ENCODE results near the gene EEF1G. TPM values are rescaled to one million over a fixed set of nuclear protein-coding genes. Genes with fewer than 3 reads are reported as not detected.

Gene EEF1G
- total and polyA plus RNA-seq, 2 of the 13 experiments (the other 11 are each of a cell fraction or from before 2014, with no cell fraction given): 1,787 to 2,144 TPM

DNA sequence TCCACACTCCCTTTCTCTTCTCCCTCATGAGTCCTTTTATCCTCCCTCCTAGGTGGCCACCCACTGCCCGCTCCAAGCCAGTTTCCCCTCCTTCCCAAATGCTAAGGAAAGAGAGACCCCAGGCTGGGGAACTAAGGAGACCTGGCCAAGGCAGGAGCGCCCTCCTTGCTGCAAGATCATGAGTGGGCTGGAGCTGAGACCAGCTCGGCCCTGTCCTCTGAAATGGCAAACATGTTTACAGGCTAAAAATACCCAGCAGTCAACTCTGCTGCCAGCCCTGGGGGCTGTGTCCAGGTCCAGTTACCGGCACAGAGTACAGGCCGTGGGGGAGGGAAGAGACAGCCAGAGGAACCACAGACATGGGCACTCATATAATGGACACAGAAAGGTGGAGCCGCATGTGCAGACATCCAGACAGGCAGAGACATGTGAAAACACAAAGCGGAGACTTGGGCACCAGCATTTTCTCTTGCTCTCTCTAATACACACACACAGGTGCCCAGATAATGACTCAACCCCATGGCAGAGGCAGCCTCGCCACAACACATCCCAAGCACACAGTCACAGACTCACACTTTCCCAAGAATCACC is 25.9 kb downstream of the EEF1G start (continued):
- TF ChIP-seq, protein P1, sequence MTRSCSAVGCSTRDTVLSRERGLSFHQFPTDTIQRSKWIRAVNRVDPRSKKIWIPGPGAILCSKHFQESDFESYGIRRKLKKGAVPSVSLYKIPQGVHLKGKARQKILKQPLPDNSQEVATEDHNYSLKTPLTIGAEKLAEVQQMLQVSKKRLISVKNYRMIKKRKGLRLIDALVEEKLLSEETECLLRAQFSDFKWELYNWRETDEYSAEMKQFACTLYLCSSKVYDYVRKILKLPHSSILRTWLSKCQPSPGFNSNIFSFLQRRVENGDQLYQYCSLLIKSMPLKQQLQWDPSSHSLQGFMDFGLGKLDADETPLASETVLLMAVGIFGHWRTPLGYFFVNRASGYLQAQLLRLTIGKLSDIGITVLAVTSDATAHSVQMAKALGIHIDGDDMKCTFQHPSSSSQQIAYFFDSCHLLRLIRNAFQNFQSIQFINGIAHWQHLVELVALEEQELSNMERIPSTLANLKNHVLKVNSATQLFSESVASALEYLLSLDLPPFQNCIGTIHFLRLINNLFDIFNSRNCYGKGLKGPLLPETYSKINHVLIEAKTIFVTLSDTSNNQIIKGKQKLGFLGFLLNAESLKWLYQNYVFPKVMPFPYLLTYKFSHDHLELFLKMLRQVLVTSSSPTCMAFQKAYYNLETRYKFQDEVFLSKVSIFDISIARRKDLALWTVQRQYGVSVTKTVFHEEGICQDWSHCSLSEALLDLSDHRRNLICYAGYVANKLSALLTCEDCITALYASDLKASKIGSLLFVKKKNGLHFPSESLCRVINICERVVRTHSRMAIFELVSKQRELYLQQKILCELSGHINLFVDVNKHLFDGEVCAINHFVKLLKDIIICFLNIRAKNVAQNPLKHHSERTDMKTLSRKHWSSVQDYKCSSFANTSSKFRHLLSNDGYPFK (CRISPR knock-in tag; IDR thresholded peaks at IDR 0.05; ENCODE audit: borderline replicate concordance): no peak
- TF ChIP-seq ERF (CRISPR knock-in tag; IDR thresholded peaks at IDR 0.05) (peak; percentile 83; the same call in 1 of the 2 replicates), PHF21A (CRISPR knock-in tag; IDR thresholded peaks at IDR 0.05) (peak; percentile 86), NFYB (CRISPR knock-in tag; IDR thresholded peaks at IDR 0.05) (no peak), ZSCAN22 (CRISPR knock-in tag; IDR thresholded peaks at IDR 0.05) (no peak), CHD2 (IDR thresholded peaks at IDR 0.05; ENCODE audit: low read depth, low read length) (no peak), ZNF224 (CRISPR knock-in tag; IDR thresholded peaks at IDR 0.05) (no peak), FLYWCH1 (CRISPR knock-in tag; IDR thresholded peaks at IDR 0.05) (no peak), ZSCAN21 (CRISPR knock-in tag; IDR thresholded peaks at IDR 0.05; ENCODE audit: borderline replicate concordance) (peak; percentile 61), MXD4 (CRISPR knock-in tag; IDR thresholded peaks at IDR 0.05) (no peak), ZFP91 (CRISPR knock-in tag; IDR thresholded peaks at IDR 0.05; ENCODE audit: borderline replicate concordance) (no peak; the same call in none of the 2 replicates), MTA3 (CRISPR knock-in tag; IDR thresholded peaks at IDR 0.05) (no peak), ARID2 (CRISPR knock-in tag; IDR thresholded peaks at IDR 0.05; ENCODE audit: borderline replicate concordance) (no peak), MYPOP (CRISPR knock-in tag; IDR thresholded peaks at IDR 0.05) (peak; percentile 78; the same call in 1 of the 2 replicates), NCOA1 (CRISPR knock-in tag; IDR thresholded peaks at IDR 0.05) (no peak), PRPF4 (IDR thresholded peaks at IDR 0.05; ENCODE audit: low read depth, low read length, poor library complexity, severe bottlenecking) (no peak), ZSCAN5A (CRISPR knock-in tag; IDR thresholded peaks at IDR 0.05; ENCODE audit: borderline replicate concordance) (no peak), DNMT1 (CRISPR knock-in tag; IDR thresholded peaks at IDR 0.05) (no peak), ZNF670 (CRISPR knock-in tag; IDR thresholded peaks at IDR 0.05; ENCODE audit: borderline replicate concordance) (0 out of 2 replicates have a peak, but pooled peaks have one; percentile 3)
- TF ChIP-seq, protein P2, sequence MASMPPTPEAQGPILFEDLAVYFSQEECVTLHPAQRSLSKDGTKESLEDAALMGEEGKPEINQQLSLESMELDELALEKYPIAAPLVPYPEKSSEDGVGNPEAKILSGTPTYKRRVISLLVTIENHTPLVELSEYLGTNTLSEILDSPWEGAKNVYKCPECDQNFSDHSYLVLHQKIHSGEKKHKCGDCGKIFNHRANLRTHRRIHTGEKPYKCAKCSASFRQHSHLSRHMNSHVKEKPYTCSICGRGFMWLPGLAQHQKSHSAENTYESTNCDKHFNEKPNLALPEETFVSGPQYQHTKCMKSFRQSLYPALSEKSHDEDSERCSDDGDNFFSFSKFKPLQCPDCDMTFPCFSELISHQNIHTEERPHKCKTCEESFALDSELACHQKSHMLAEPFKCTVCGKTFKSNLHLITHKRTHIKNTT (CRISPR knock-in tag; IDR thresholded peaks at IDR 0.05): no peak

Data from HepG2 (cell line).